GM12892 (cell line): ENCODE results near the gene REX1BD. TPM values are rescaled to one million over a fixed set of nuclear protein-coding genes. Genes with fewer than 3 reads are reported as not detected.
"Not testable (repeated sequence)": the region's sequence is repeated elsewhere in the genome, so short reads cannot be mapped to it uniquely, and the experiment has no call there.

Source experiments
- DNase-seq: peaks from one replicate; pipeline ENCODE4 v3.0.0; 2011; ENCODE audit not compliant: insufficient read length
- FAIRE-seq: peaks from 2 replicates; lab custom pipeline; 2011; peaks lifted over from hg19 to GRCh38; lab: Jason Lieb, UNC
- POLR2A ChIP-seq: IDR thresholded peaks from 2 replicates; pipeline ENCODE4 v1.6.1; 2011; ENCODE audit warnings: low read depth, low read length, control low read depth
- POLR2AphosphoS5 ChIP-seq: IDR thresholded peaks from 2 replicates; pipeline ENCODE4 v1.6.1; 2011; ENCODE audit warnings: low read depth, low read length, control low read depth
- TAF1 ChIP-seq: IDR thresholded peaks from 2 replicates; pipeline ENCODE4 v1.6.1; 2011; ENCODE audit warnings: low read depth, mild to moderate bottlenecking, control low read depth, low read length, borderline replicate concordance
- polyA plus RNA-seq: library from polyadenylated mRNA; unstranded; fragments of >200 nt; gene quantifications from one replicate; pipeline ENCODE4 v1.2.1, GENCODE V29; 2012; ENCODE audit warnings: missing spikeins, inconsistent platforms; ENCODE audit not compliant: missing spikeins

The REX1BD gene
- polyA plus RNA-seq, result 8.4 TPM

- peak; percentile 83 for FAIRE-seq
- TF ChIP-seq POLR2A, result peak; percentile 79; the same call in 1 of the 2 replicates
- TF ChIP-seq POLR2AphosphoS5, result 0 out of 2 replicates have a peak, but pooled peaks have one; percentile 31
- TF ChIP-seq TAF1, result peak; percentile 6; the same call in 1 of the 2 replicates
- peak; percentile 83 for DNase-seq
These were observed at the start of gene REX1BD for GRCh38 chr19:18588611-18589379. Gene REX1BD (plus strand): TSS chr19:18588798. CDS start chr19:18588802, 4 bp downstream.

GRCh38 chr19:18539372-18539771, 49.2 kb upstream of the REX1BD start:
- FAIRE-seq, result no peak
- no peak for DNase-seq
- TF ChIP-seq POLR2A, result no peak
- no peak for TF ChIP-seq POLR2AphosphoS5
- TF ChIP-seq TAF1, result no peak

- FAIRE-seq, DNase-seq: not testable (repeated sequence)
These were observed 48.4 kb upstream of the REX1BD start for GRCh38 chr19:18540200-18540599.

- DNase-seq (no peak), FAIRE-seq (no peak)
- TF ChIP-seq TAF1 (no peak), POLR2AphosphoS5 (no peak), POLR2A (no peak)
These were observed 47.2 kb upstream of the REX1BD start for GRCh38 chr19:18541258-18541991.

- TF ChIP-seq POLR2A (no peak), TAF1 (no peak), POLR2AphosphoS5 (no peak)
- DNase-seq (no peak), FAIRE-seq (no peak)
These were observed 46.3 kb upstream of the REX1BD start for GRCh38 chr19:18541992-18542940.

- DNase-seq (peak; percentile 98), FAIRE-seq (peak; percentile 94)
- no peak for TF ChIP-seq POLR2A
- TF ChIP-seq POLR2AphosphoS5, result no peak
- TF ChIP-seq TAF1, result no peak
These were observed 45.4 kb upstream of the REX1BD start, which contains the start of gene FKBP8 for GRCh38 chr19:18542941-18543813. Gene FKBP8 (minus strand): TSS chr19:18543573. CDS start chr19:18541970, 1,603 bp downstream.

GRCh38 chr19:18543814-18544475, 44.7 kb upstream of the REX1BD start:
- DNase-seq (peak; percentile 71), FAIRE-seq (peak; percentile 92)
- TF ChIP-seq POLR2AphosphoS5, result peak; percentile 63
- TF ChIP-seq TAF1, result peak; percentile 67
- TF ChIP-seq POLR2A, result peak; percentile 73

- FAIRE-seq, result no peak
These were observed 37.0 kb upstream of the REX1BD start for GRCh38 chr19:18551631-18552030.

GRCh38 chr19:18557411-18558201, 31.0 kb upstream of the REX1BD start, which contains the start of gene KXD1:
Gene KXD1 (plus strand): TSS chr19:18557870. CDS start chr19:18562057, 4,187 bp downstream.
- peak; percentile 96 for DNase-seq
- FAIRE-seq, result peak; percentile 100
- TF ChIP-seq POLR2A (peak; percentile 85), TAF1 (0 out of 2 replicates have a peak, but pooled peaks have one; percentile 2), POLR2AphosphoS5 (peak; percentile 89)

More at GRCh38 chr19:18551631-18552030, 37.0 kb upstream of the REX1BD start:
- DNase-seq, result no peak
- TF ChIP-seq TAF1 (no peak), POLR2A (no peak), POLR2AphosphoS5 (no peak)
